ENCODE results near the gene MYL12A. TPM values are rescaled to one million over a fixed set of nuclear protein-coding genes. Genes with fewer than 3 reads are reported as not detected.
A peak's percentile ranks its signal among the peaks of the same experiment; 100 is the strongest.

MYL12A gene
- total and polyA plus RNA-seq, 2 of the 8 experiments (the other 6 are each of a cell fraction or from before 2014, with no cell fraction given), result 188 to 247 TPM

GRCh38 chr18:3252843-3253242 is 5.2 kb downstream of the MYL12A start:
- CTCF ChIA-PET (ENCODE audit: partially characterized antibody), result interaction anchor here (1.0 kb wide), 1 partner anchor 11 kb away, joined by 3 read pairs; no protein-coding TSS in a partner anchor
- Histone ChIP-seq H2BK5ac (ENCODE audit: low read depth, low read length) (no peak overlapping the region), H2AK5ac (ENCODE audit: low read depth, low read length) (no peak overlapping the region), H3K18ac (ENCODE audit: extremely low read depth, low read length) (no peak overlapping the region), H2BK12ac (ENCODE audit: low read depth, low read length) (no peak overlapping the region), H2BK15ac (ENCODE audit: low read length) (no peak overlapping the region), H3K23me2 (ENCODE audit: low read depth, low read length) (no peaks in the 10 kb centered on the region), H3K4ac (replicated peaks; ENCODE audit: insufficient read length, low read depth, low read length) (no peak overlapping the region), H3K23ac (ENCODE audit: insufficient read length) (no peak overlapping the region), H4K8ac (ENCODE audit: extremely low read depth, insufficient read depth, low read length) (no peak overlapping the region), H3K9me3 (ENCODE audit: insufficient read depth in 2 of 2, low read depth in 1 of 2, low read length in 1 of 2) (no peaks in the 10 kb centered on the region), H2BK120ac (replicated peaks; ENCODE audit: low read depth, low read length) (no peak overlapping the region), H3K4me1 (replicated peaks in 1 of 4; ENCODE audit: control insufficient read depth in 3 of 4, insufficient read depth in 4 of 4, low read length in 3 of 4) (peaks cover 0 to 3% (median 1%) of the 10 kb centered on the region in 4 experiments; a peak in 2 of 7 replicates), H3K27ac (ENCODE audit: low read depth, low read length) (0 out of 2 replicates have a peak overlapping the region, but pooled peaks have one; percentile 9), H4K20me1 (replicated peaks in 1 of 2; ENCODE audit: control insufficient read depth in 1 of 2, insufficient read depth in 2 of 2, low read length in 2 of 2) (peaks cover 4 to 10% of the 10 kb centered on the region in 2 experiments), H2AFZ (ENCODE audit: low read length) (no peak overlapping the region), H3K4me3 (ENCODE audit: extremely low read depth in 1 of 4, insufficient read depth in 2 of 4, low read depth in 3 of 4, low read length in 4 of 4) (no peak overlapping the region), H3K4me2 (ENCODE audit: insufficient read depth in 1 of 2, low read depth in 2 of 2, low read length in 2 of 2) (no peak overlapping the region), H4K5ac (ENCODE audit: insufficient read length, low read depth, low read length) (no peak overlapping the region), H3K9ac (replicated peaks in 1 of 4; ENCODE audit: extremely low read depth in 1 of 4, low read depth in 3 of 4, low read length in 3 of 4) (no peak overlapping the region), H3K27me3 (replicated peaks in 1 of 4; ENCODE audit: control insufficient read depth in 3 of 4, extremely low read depth in 1 of 4, insufficient read depth in 3 of 4, low read length in 3 of 4) (no peaks in the 10 kb centered on the region), H2BK20ac (ENCODE audit: low read length) (no peak overlapping the region), H4K91ac (replicated peaks; ENCODE audit: insufficient read length, low read length) (no peak overlapping the region), H3K79me1 (ENCODE audit: low read depth, low read length) (no peaks in the 10 kb centered on the region), H3K79me2 (ENCODE audit: control insufficient read depth in 1 of 2, insufficient read depth in 2 of 2, low read length in 2 of 2) (peaks cover 8 to 54% of the 10 kb centered on the region in 2 experiments; a peak in 3 of 4 replicates), H3K14ac (ENCODE audit: insufficient read length) (no peak overlapping the region), H3K36me3 (ENCODE audit: control insufficient read depth in 2 of 4, insufficient read depth in 4 of 4, low read length in 3 of 4) (peaks cover 12 to 54% (median 38%) of the 10 kb centered on the region in 4 experiments), H3K56ac (replicated peaks; ENCODE audit: insufficient read length, low read depth, low read length) (no peak overlapping the region)
- FAIRE-seq (no peak), DNase-seq (ENCODE audit: low read depth in 1 of 2, low spot score in 2 of 2) (no peak)
- 95% methylated on average over 1 of the region's 1 CpG; no CpG with 5 or more reads in 1 of the 2 experiments for WGBS, 2 experiments (ENCODE audit: extremely low coverage in 1 of 2, insufficient coverage in 1 of 2, insufficient read length in 1 of 2, insufficient replicate concordance in 2 of 2, low coverage in 1 of 2, low lambda C conversion rate in 2 of 2, missing lambda C conversion rate in 1 of 2)
- POLR2A ChIA-PET (ENCODE audit: partially characterized antibody), result interaction anchor here (0.9 to 6.3 kb wide), 3 partner anchors 8 to 352 kb away, joined by 3 to 60 read pairs (median 4); partner anchors contain the start of gene MYL12B
- TF ChIP-seq SIRT6 (IDR thresholded peaks at IDR 0.05; ENCODE audit: low read length) (no peak), SP2 (IDR thresholded peaks at IDR 0.05; ENCODE audit: low read length) (no peak), HDAC2 (IDR thresholded peaks at IDR 0.05; ENCODE audit: borderline replicate concordance in 1 of 2, low read depth in 2 of 2, low read length in 2 of 2) (no peak), SIX5 (IDR thresholded peaks at IDR 0.05; ENCODE audit: low read depth, low read length) (no peak), RFX5 (IDR thresholded peaks at IDR 0.05; ENCODE audit: borderline replicate concordance, low read depth, low read length) (no peak), NANOG (IDR thresholded peaks at IDR 0.05; ENCODE audit: insufficient read depth, low read depth, low read length, poor library complexity, severe bottlenecking) (no peak), USF2 (IDR thresholded peaks at IDR 0.05; ENCODE audit: low read length) (no peak), CHD1 (IDR thresholded peaks at IDR 0.05; ENCODE audit: low read depth, low read length) (no peak), CBX5 (IDR thresholded peaks at IDR 0.05; ENCODE audit: low read depth, low read length) (no peak)
